NCI-H82 treated with DMSO at 0.1 percent for 48 hours (cell line): ENCODE data around the gene CNNM4.
A peak's percentile ranks its signal among the peaks of the same experiment; 100 is the strongest.

ENCODE experiments used
- DNase-seq: peaks from one replicate; lab custom pipeline; 2025; ENCODE audit not compliant: unreplicated experiment; lab: John Stamatoyannopoulos, UW

The CNNM4 gene

GRCh38 chr2:96758987-96759386, 1.7 kb upstream of the CNNM4 start:
- DNase-seq = no peak

- DNase-seq = no peak
These were observed 1.2 kb upstream of the CNNM4 start for GRCh38 chr2:96759548-96759947.

- DNase-seq = no peak
These were observed 507 bp downstream of the CNNM4 start for GRCh38 chr2:96760986-96761832.

- peak; percentile 56 for DNase-seq
These were observed 2.0 kb downstream of the CNNM4 start for GRCh38 chr2:96762529-96763311.

- DNase-seq = peak; percentile 54
These were observed 3.0 kb downstream of the CNNM4 start for GRCh38 chr2:96763511-96764252.

- DNase-seq = no peak
These were observed 3.5 kb downstream of the CNNM4 start for GRCh38 chr2:96764253-96764637.

GRCh38 chr2:96767135-96767871, 6.6 kb downstream of the CNNM4 start:
- DNase-seq = no peak

GRCh38 chr2:96768083-96768561, 7.4 kb downstream of the CNNM4 start:
- no peak for DNase-seq

- DNase-seq = no peak
These were observed 9.1 kb downstream of the CNNM4 start for GRCh38 chr2:96769814-96770213.

- DNase-seq = no peak
These were observed 9.9 kb downstream of the CNNM4 start for GRCh38 chr2:96770442-96771202.

GRCh38 chr2:96771796-96772618, 11.3 kb downstream of the CNNM4 start:
- DNase-seq = no peak

GRCh38 chr2:96772903-96773671, 12.4 kb downstream of the CNNM4 start:
- DNase-seq = no peak

GRCh38 chr2:96773922-96774321, 13.2 kb downstream of the CNNM4 start:
- DNase-seq = no peak

GRCh38 chr2:96775160-96775559, 14.5 kb downstream of the CNNM4 start:
- no peak for DNase-seq

GRCh38 chr2:96783388-96783787, 22.7 kb downstream of the CNNM4 start:
- no peak for DNase-seq

GRCh38 chr2:96787411-96787810, 26.7 kb downstream of the CNNM4 start:
- no peak for DNase-seq

GRCh38 chr2:96788442-96789244, 27.9 kb downstream of the CNNM4 start:
- DNase-seq = peak; percentile 73

GRCh38 chr2:96789245-96789617, 28.5 kb downstream of the CNNM4 start:
- DNase-seq = no peak
